Stimulated activated CD8-positive, alpha-beta memory T cell treated with anti-CD3 and anti-CD28 coated beads, Interleukin-7, amount 100 ng/mL, for 1 hour (primary cell): Measurements from ENCODE around the gene ZNF367.
"Not testable (repeated sequence)": the region's sequence is repeated elsewhere in the genome, so short reads cannot be mapped to it uniquely, and the experiment has no call there.

Experiments
- DNase-seq, 2 donors: peaks; one replicate each; pipeline ENCODE4 v3.0.0-alpha.2; 2020; ENCODE audit warnings: low read depth in 2 of 2

Gene ZNF367

GRCh38 chr9:96362119-96362518 lies 56.1 kb downstream of the ZNF367 start:
- not testable (repeated sequence) for DNase-seq

- DNase-seq, result no peak
Measured at GRCh38 chr9:96361668-96362067, 56.5 kb downstream of the ZNF367 start.

GRCh38 chr9:96360976-96361375 lies 57.2 kb downstream of the ZNF367 start:
- no peak for DNase-seq

GRCh38 chr9:96360523-96360922 lies 57.6 kb downstream of the ZNF367 start:
- not testable (repeated sequence) for DNase-seq

DNA sequence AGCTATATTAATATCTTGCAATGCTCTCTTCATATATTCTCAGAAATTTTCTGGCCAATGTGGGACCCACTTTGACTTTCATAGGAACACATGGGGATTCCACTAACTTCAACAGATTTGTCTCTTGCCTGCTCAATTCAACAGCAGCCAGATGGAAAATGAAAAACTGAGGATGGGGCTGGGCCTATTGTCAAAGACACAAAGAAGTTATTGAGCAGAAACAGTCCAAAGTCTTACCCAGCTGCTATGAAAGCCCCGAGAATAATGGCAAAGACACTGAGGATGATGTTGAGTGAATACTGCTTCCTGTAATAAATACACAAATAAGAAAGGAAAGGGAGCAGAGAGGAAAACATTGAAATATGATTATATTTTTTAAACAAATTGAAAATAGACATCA lies 67.3 kb downstream of the ZNF367 start:
- DNase-seq, result no peak

GRCh38 chr9:96348261-96348660 lies 69.9 kb downstream of the ZNF367 start:
- no peak for DNase-seq

- DNase-seq, result no peak
Measured at GRCh38 chr9:96345551-96345950, 72.6 kb downstream of the ZNF367 start.

DNA sequence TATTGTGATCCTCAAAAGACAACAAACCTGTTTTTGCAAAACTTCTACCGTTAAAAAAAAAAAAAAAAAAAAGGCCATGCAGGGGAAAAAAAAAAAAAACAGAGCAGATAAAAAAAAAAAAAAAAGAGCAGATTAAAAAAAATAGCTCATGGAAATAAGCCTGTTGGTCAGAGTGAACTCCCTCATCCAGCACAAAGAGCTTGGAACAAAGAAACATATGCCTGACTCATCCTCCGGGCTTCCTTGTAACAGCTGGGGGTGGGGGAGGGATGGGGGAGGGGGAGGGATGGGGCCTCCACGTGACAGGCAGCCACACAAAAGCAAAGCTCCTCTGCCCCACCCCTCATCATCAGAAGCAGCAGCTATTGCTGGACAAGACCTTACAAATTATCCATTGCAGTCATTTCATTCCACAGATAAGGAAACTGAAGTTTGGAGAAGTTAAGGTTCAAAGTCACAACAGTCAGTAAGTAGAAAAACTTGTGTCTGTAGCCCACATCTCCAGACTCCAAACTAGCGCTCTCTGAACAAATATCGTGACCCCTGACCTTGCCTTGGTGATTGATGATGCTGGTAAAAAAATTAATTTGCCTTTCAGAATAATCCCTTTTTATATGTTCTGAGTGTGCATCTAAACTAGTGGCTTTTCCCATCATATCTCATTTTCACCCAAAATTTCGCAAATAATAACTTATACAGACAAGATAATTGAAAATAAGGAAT lies 73.6 kb downstream of the ZNF367 start:
- DNase-seq, result no peak

GRCh38 chr9:96343515-96344360 lies 74.4 kb downstream of the ZNF367 start:
- no peak for DNase-seq

DNA sequence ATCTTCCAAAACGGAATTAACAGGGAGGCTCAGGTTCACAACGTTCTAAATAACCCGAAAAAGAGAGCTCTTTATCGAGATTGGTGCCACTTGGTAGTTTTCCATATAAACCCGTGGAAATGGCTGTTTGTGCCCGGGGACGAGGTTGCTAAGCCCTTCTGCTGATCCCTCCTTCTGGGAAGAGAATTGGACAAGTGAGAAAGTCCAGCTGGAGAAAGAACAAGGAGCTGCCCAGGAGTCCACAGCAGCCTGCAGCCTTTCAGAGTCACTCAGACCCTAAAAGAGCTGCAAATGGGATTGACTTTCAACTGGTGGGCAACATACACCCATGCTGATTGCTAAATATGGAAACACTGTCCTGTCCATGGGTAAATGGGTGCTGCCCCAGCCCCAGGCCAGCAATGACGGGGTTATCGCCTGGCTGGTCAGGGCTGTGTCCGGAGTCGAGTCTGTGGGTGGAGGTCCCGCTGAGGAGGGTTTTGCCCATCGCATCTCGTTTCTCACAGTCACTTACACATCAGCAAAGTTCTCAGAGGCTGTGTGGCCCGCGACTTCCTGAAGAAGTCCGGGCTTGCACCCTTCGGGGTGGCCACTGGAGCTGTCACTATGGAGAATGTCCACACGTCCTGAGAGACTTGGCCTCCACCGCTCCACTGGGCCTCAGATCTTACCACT lies 75.5 kb downstream of the ZNF367 start:
- no peak for DNase-seq

- DNase-seq, result no peak
Measured at GRCh38 chr9:96340707-96341106, 77.5 kb downstream of the ZNF367 start.

- DNase-seq, result no peak
Measured at GRCh38 chr9:96338299-96338698, 79.9 kb downstream of the ZNF367 start.
